GM12878 (cell line): ENCODE results near the gene PPP2R2B.

Experiments used
- CHD4 ChIP-seq: fragments of 200-600 bp; sonication (generic); IDR thresholded peaks from 2 replicates; pipeline ENCODE4 v1.6.1; 2016; ENCODE audit warnings: mild to moderate bottlenecking
- E2F4 ChIP-seq: IDR thresholded peaks from 2 replicates; pipeline ENCODE4 v1.6.1; 2012; ENCODE audit warnings: low read depth, low read length, improper control_type of control experiment
- EZH2 ChIP-seq: IDR thresholded peaks from 2 replicates; pipeline ENCODE4 v1.6.1; 2012; ENCODE audit warnings: low read depth, mild to moderate bottlenecking, control low read depth, inconsistent platforms, low read length, borderline replicate concordance; ENCODE audit not compliant: control insufficient read depth
- FOXM1 ChIP-seq: IDR thresholded peaks from 2 replicates; pipeline ENCODE4 v1.6.1; 2012; ENCODE audit warnings: low read depth, mild to moderate bottlenecking, inconsistent platforms, low read length, moderate library complexity
- RFX5 ChIP-seq: IDR thresholded peaks from 2 replicates; pipeline ENCODE4 v1.6.1; 2011; ENCODE audit warnings: low read depth, low read length, improper control_type of control experiment
- TCF12 ChIP-seq: IDR thresholded peaks from 2 replicates; pipeline ENCODE4 v1.6.1; 2011; ENCODE audit warnings: low read depth, mild to moderate bottlenecking, low read length
- YBX1 ChIP-seq: fragments of 450-650 bp; IDR thresholded peaks from 2 replicates; pipeline ENCODE4 v1.6.1; 2016; ENCODE audit warnings: antibody characterized with exemption
- TF ChIP-seq, protein P1 (sequence below), 3 experiments: IDR thresholded peaks in 2 of 3; conservative IDR thresholded peaks in 1 of 3; 2 replicates each; pipeline ENCODE4 v1.5.1; 2011; ENCODE audit warnings: low read depth in 3 of 3, low read length in 3 of 3, mild to moderate bottlenecking in 3 of 3, control low read depth in 2 of 3, moderate library complexity in 2 of 3, inconsistent platforms in 1 of 3, mixed read lengths in 1 of 3; ENCODE audit not compliant: control insufficient read depth in 2 of 3, insufficient read depth in 1 of 3; ENCODE audit errors: extremely low read depth in 1 of 3

DNA sequence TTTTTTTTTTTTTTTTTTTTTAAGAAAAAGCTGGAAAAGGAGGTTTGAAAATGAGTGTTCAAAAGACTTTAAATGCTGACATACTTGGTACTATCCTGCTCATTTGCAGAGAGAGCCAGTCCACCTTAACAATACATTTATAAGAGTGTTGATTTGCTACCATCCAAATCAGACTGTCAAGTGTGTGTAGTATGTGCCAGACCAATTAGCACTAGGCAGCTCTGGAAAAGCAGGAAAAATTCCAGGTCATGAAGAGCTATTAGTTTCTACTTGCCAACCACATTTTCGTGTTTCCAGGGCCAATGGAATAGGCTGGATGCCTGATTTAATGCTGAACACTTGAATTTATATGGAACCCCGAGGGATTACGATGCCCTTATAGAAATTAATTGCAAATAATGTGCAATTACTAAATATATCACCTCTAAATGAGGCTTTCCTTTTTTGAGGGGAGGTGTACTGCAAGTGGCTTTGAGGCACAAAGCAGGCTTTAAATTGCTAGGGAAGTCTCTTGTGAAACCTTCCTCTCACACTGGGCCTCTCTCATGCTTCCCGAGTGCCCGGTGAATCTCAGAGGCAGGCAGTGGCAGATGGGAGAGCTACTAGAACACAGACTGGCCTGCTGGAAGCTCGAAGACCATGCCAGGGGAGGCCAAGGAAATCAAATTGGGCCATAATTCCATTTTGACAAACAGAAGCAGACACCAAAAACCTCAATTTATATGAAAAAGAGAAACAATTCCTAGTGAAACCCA is 178.7 kb downstream of the PPP2R2B start:
- TF ChIP-seq FOXM1 (no peak), YBX1 (no peak), CHD4 (no peak), E2F4 (no peak), TCF12 (no peak), RFX5 (no peak), EZH2 (no peak)
- TF ChIP-seq, protein P1, sequence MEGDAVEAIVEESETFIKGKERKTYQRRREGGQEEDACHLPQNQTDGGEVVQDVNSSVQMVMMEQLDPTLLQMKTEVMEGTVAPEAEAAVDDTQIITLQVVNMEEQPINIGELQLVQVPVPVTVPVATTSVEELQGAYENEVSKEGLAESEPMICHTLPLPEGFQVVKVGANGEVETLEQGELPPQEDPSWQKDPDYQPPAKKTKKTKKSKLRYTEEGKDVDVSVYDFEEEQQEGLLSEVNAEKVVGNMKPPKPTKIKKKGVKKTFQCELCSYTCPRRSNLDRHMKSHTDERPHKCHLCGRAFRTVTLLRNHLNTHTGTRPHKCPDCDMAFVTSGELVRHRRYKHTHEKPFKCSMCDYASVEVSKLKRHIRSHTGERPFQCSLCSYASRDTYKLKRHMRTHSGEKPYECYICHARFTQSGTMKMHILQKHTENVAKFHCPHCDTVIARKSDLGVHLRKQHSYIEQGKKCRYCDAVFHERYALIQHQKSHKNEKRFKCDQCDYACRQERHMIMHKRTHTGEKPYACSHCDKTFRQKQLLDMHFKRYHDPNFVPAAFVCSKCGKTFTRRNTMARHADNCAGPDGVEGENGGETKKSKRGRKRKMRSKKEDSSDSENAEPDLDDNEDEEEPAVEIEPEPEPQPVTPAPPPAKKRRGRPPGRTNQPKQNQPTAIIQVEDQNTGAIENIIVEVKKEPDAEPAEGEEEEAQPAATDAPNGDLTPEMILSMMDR (IDR thresholded peaks at IDR 0.05 in 2 of 3, conservative IDR thresholded peaks at IDR 0.05 in 1 of 3; ENCODE audit: control insufficient read depth in 2 of 3, extremely low read depth in 1 of 3, insufficient read depth in 1 of 3, low read depth in 3 of 3, low read length in 3 of 3), result no peak
